Keratinocyte (primary cell): ENCODE results near the gene INHBE. TPM values are rescaled to one million over a fixed set of nuclear protein-coding genes. Genes with fewer than 3 reads are reported as not detected.
"Not testable (repeated sequence)": the region's sequence is repeated elsewhere in the genome, so short reads cannot be mapped to it uniquely, and the experiment has no call there.

Source experiments
- DNase-seq: peaks from one replicate; pipeline ENCODE4 v3.0.0-alpha.2; 2011; ENCODE audit warnings: low read depth, missing footprints, low spot score
- FAIRE-seq: peaks from 2 replicates; lab custom pipeline; 2011; peaks lifted over from hg19 to GRCh38; lab: Jason Lieb, UNC
- H2AFZ ChIP-seq: 2 replicates; pipeline ENCODE4 v1.6.0; 2012; ENCODE audit warnings: low read length, control low read depth, inconsistent platforms; ENCODE audit not compliant: control insufficient read depth
- H3K27ac ChIP-seq: 2 replicates; pipeline ENCODE4 v1.5.1; 2011; ENCODE audit warnings: low read length; ENCODE audit not compliant: control insufficient read depth, insufficient read depth
- H3K27me3 ChIP-seq: 3 replicates; pipeline ENCODE4 v1.6.0; 2011; ENCODE audit warnings: low read length; ENCODE audit not compliant: control insufficient read depth, insufficient read depth; ENCODE audit errors: extremely low read depth
- H3K36me3 ChIP-seq, 2 experiments: 2 replicates in 1 of 2; 3 replicates in 1 of 2; pipeline ENCODE4 v1.5.1; 2011; ENCODE audit warnings: low read length in 2 of 2, mild to moderate bottlenecking in 1 of 2; ENCODE audit not compliant: control insufficient read depth in 2 of 2, insufficient read depth in 2 of 2; ENCODE audit errors: extremely low read depth in 1 of 2
- H3K4me1 ChIP-seq: 3 replicates; pipeline ENCODE4 v1.5.1; 2011; ENCODE audit warnings: low read length; ENCODE audit not compliant: control insufficient read depth, insufficient read depth; ENCODE audit errors: extremely low read depth
- H3K4me2 ChIP-seq: 3 replicates; pipeline ENCODE4 v1.6.0; 2011; ENCODE audit warnings: low read depth, low read length; ENCODE audit not compliant: control insufficient read depth, insufficient read depth; ENCODE audit errors: extremely low read depth
- H3K4me3 ChIP-seq, 3 experiments: fragments of 200-600 bp in 1 of 3; sonication (generic) in 1 of 3; 2 replicates in 2 of 3; 3 replicates in 1 of 3; pipeline ENCODE4 v1.5.1; 2011 to 2016; ENCODE audit warnings: low read length in 3 of 3, mild to moderate bottlenecking in 3 of 3, control low read depth in 2 of 3, inconsistent platforms in 1 of 3, low read depth in 1 of 3, mixed read lengths in 1 of 3, mixed run types in 1 of 3, moderate library complexity in 1 of 3; ENCODE audit not compliant: control insufficient read depth in 2 of 3, insufficient read depth in 2 of 3; ENCODE audit errors: extremely low read depth in 1 of 3
- H3K79me2 ChIP-seq: 2 replicates; pipeline ENCODE4 v1.6.0; 2012; ENCODE audit warnings: low read length; ENCODE audit not compliant: control insufficient read depth, insufficient read depth
- H3K9ac ChIP-seq: 3 replicates; pipeline ENCODE4 v1.6.0; 2011; ENCODE audit warnings: low read length; ENCODE audit not compliant: control insufficient read depth, insufficient read depth; ENCODE audit errors: extremely low read depth
- H3K9me1 ChIP-seq: 3 replicates; pipeline ENCODE4 v1.6.0; 2011; ENCODE audit warnings: low read length; ENCODE audit not compliant: control insufficient read depth, insufficient read depth; ENCODE audit errors: extremely low read depth
- H3K9me3 ChIP-seq: 2 replicates; pipeline ENCODE4 v1.5.1; 2012; ENCODE audit warnings: low read depth, low read length; ENCODE audit not compliant: control insufficient read depth
- H4K20me1 ChIP-seq: 3 replicates; pipeline ENCODE4 v1.6.0; 2011; ENCODE audit warnings: low read length; ENCODE audit not compliant: control insufficient read depth, insufficient read depth; ENCODE audit errors: extremely low read depth
- CTCF ChIP-seq, 3 experiments: IDR thresholded peaks in 1 of 3; conservative IDR thresholded peaks in 1 of 3; optimal IDR thresholded peaks in 1 of 3; 2 replicates in 2 of 3; 3 replicates in 1 of 3; pipeline versions ENCODE3 to v1.5.1; 2011; ENCODE audit warnings: low read length in 3 of 3, mild to moderate bottlenecking in 3 of 3, moderate library complexity in 2 of 3, control low read depth in 1 of 3, inconsistent platforms in 1 of 3; ENCODE audit not compliant: insufficient read depth in 2 of 3; ENCODE audit errors: extremely low read depth in 1 of 3
- EZH2 ChIP-seq: IDR thresholded peaks from one replicate; pipeline ENCODE4 v1.6.1; 2012; ENCODE audit warnings: inconsistent platforms, mild to moderate bottlenecking, low read length, moderate library complexity
- dilution Hi-C: fragments of 300-500 bp; cut with MboI; formaldehyde crosslinking; loops from one replicate; pipeline ENCODE4 v1.7.0; 2020; ENCODE audit warnings: low sequenced_read_pairs; ENCODE audit not compliant: extremely low pct_ligation_motif_present
- polyA plus RNA-seq, 5 experiments: library from polyadenylated mRNA; depleted of rRNA in 3 of 5; stranded (reverse) in 3 of 5; stranded (forward) in 1 of 5; unstranded in 1 of 5; fragments of >200 nt; gene quantifications; 1 replicate in 1 of 5; 2 replicates in 3 of 5; 3 replicates in 1 of 5; pipeline versions ENCODE4 v1.2.1 to v1.2.3, GENCODE V29; 2011 to 2012; ENCODE audit warnings: missing spikeins in 2 of 5, low read depth in 1 of 5, low replicate concordance in 1 of 5
- small RNA-seq, 3 experiments: library from RNA; depleted of rRNA; stranded (forward); fragments of <200 nt; gene quantifications; one replicate each; pipeline ENCODE3, GENCODE V24; 2012; ENCODE audit warnings: low read depth in 3 of 3, low replicate concordance in 1 of 3; ENCODE audit not compliant: insufficient read length in 3 of 3

Gene INHBE
- polyA plus RNA-seq, 1 donor (not counting 4 experiments of a cell fraction or from before 2014, with no cell fraction given), result not detected

GRCh38 chr12:57500213-57500612 lies 45.1 kb downstream of the INHBE start:
- peaks cover 28 to 53% of the 10 kb centered on the region in 2 experiments for H3K36me3 ChIP-seq
- no peaks in the 10 kb centered on the region for H3K27me3 ChIP-seq
- H3K9me3 ChIP-seq, result no peaks in the 10 kb centered on the region
- dilution Hi-C loops, result no loop called here
- no peak for FAIRE-seq
- H3K4me3 ChIP-seq, result no peak overlapping the region
- H2AFZ ChIP-seq, result no peak overlapping the region
- no peak for DNase-seq
- H3K4me1 ChIP-seq, result no peaks in the 10 kb centered on the region
- H3K79me2 ChIP-seq, result no peaks in the 10 kb centered on the region
- H4K20me1 ChIP-seq, result no peaks in the 10 kb centered on the region
- TF ChIP-seq CTCF (optimal IDR thresholded peaks at IDR 0.05 in 1 of 3, IDR thresholded peaks at IDR 0.05 in 1 of 3, conservative IDR thresholded peaks at IDR 0.05 in 1 of 3; ENCODE audit: extremely low read depth in 1 of 3, insufficient read depth in 2 of 3, low read length in 3 of 3), result no peak
- TF ChIP-seq EZH2, result no peak
- H3K4me2 ChIP-seq, result no peak overlapping the region
- no peaks in the 10 kb centered on the region for H3K9me1 ChIP-seq
- H3K9ac ChIP-seq, result no peak overlapping the region
- H3K27ac ChIP-seq, result no peak overlapping the region

GRCh38 chr12:57502311-57502969 lies 47.3 kb downstream of the INHBE start:
- FAIRE-seq, H3K27ac ChIP-seq, H3K4me1 ChIP-seq, dilution Hi-C loops, H3K9me3 ChIP-seq, H4K20me1 ChIP-seq, H3K9ac ChIP-seq, H2AFZ ChIP-seq, H3K9me1 ChIP-seq, H3K4me2 ChIP-seq, H3K27me3 ChIP-seq, H3K4me3 ChIP-seq, DNase-seq, H3K79me2 ChIP-seq: not testable (repeated sequence)
- peaks cover 29 to 54% of the 10 kb centered on the region in 2 experiments for H3K36me3 ChIP-seq

DNA sequence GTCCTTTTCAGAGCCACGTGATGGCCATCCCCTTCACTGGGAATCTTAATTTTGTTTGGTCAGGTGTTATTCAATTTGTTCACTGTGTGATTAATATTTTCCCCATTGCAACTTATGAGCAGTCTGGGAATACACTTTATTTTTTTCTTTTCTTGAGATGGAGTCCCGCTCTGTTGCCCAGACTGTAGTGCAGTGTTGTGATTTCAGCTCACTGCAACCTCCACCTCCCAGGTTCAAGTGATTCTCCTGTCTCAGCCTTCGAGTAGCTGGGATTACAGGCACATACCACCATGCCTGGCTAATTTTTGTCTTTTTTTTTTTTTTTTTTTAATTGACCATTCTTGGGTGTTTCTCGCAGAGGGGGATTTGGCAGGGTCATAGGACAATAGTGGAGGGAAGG lies 51.4 kb downstream of the INHBE start:
- H3K4me3 ChIP-seq, H3K9me1 ChIP-seq, H3K27ac ChIP-seq, DNase-seq, FAIRE-seq, H3K9me3 ChIP-seq, dilution Hi-C loops, H4K20me1 ChIP-seq, H3K9ac ChIP-seq, H2AFZ ChIP-seq, H3K4me2 ChIP-seq, H3K27me3 ChIP-seq, H3K4me1 ChIP-seq, H3K79me2 ChIP-seq: not testable (repeated sequence)
- peaks cover 8 to 27% of the 10 kb centered on the region in 2 experiments for H3K36me3 ChIP-seq

Small RNA genes lying within 50 kb of the gene (small RNA-seq; reads per million reads assigned to genes)
- gene RNU6-879P, result 0 to 0.33 (median 0) reads per million in 3 experiments

Other genes starting within 250 kb of the INHBE start
- gene NXPH4, start 238.5 kb upstream of the INHBE start, polyA plus RNA-seq, result 0.97 to 1.4 TPM (median 1.2 TPM) in 3 replicates
- 84.0 to 180 TPM (median 128 TPM) in 3 replicates for gene SHMT2, start 225.6 kb upstream of the INHBE start, polyA plus RNA-seq
- 0.27 to 0.94 TPM (median 0.62 TPM) in 3 replicates for gene STAC3, start 204.1 kb upstream of the INHBE start, polyA plus RNA-seq
- 8.1 to 13.4 TPM (median 11.1 TPM) in 3 replicates for gene R3HDM2, start 24.3 kb upstream of the INHBE start, polyA plus RNA-seq
- gene INHBC, start 20.5 kb upstream of the INHBE start, polyA plus RNA-seq, result 0.04 TPM in 1 of 3 replicates, not detected in the others
- 1.0 to 1.4 TPM (median 1.2 TPM) in 3 replicates for gene GLI1, start 4.5 kb downstream of the INHBE start, polyA plus RNA-seq
- 0.15 TPM in 1 of 3 replicates, not detected in the others for gene ARHGAP9, start 24.6 kb downstream of the INHBE start, polyA plus RNA-seq
- 92.9 to 137 TPM (median 125 TPM) in 3 replicates for gene MARS1, start 32.8 kb downstream of the INHBE start, polyA plus RNA-seq
- gene DDIT3, start 65.2 kb downstream of the INHBE start, polyA plus RNA-seq, result 7.8 to 25.6 TPM (median 23.6 TPM) in 3 replicates
- gene MBD6, start 67.5 kb downstream of the INHBE start, polyA plus RNA-seq, result 1.8 to 5.4 TPM (median 2.2 TPM) in 3 replicates
- 109 to 158 TPM (median 132 TPM) in 3 replicates for gene DCTN2, start 91.9 kb downstream of the INHBE start, polyA plus RNA-seq
- gene KIF5A, start 94.7 kb downstream of the INHBE start, polyA plus RNA-seq, result 0.01 to 0.10 TPM (median 0.05 TPM) in 3 replicates
- gene PIP4K2C, start 135.9 kb downstream of the INHBE start, polyA plus RNA-seq, result 73.5 to 109 TPM (median 93.6 TPM) in 3 replicates
- gene DTX3, start 149.5 kb downstream of the INHBE start, polyA plus RNA-seq, result 2.6 to 5.4 TPM (median 3.5 TPM) in 3 replicates
- gene ARHGEF25, start 156.1 kb downstream of the INHBE start, polyA plus RNA-seq, result 0.12 to 0.26 TPM (median 0.26 TPM) in 3 replicates
- 0.08 to 0.37 TPM (median 0.08 TPM) in 3 replicates for gene B4GALNT1, start 177.9 kb downstream of the INHBE start, polyA plus RNA-seq
- gene OS9, start 238.8 kb downstream of the INHBE start, polyA plus RNA-seq, result 82.2 to 96.9 TPM (median 95.1 TPM) in 3 replicates